Activated T-cell treated with anti-CD3 and anti-CD28 coated beads, Interleukin-2, amount 50 U/mL, for 1 hour (primary cell): ENCODE measurements around the gene CACNA2D3.

Experiments used
- DNase-seq: peaks from one replicate; pipeline ENCODE4 v3.0.0-alpha.2; 2020

The CACNA2D3 gene

DNA sequence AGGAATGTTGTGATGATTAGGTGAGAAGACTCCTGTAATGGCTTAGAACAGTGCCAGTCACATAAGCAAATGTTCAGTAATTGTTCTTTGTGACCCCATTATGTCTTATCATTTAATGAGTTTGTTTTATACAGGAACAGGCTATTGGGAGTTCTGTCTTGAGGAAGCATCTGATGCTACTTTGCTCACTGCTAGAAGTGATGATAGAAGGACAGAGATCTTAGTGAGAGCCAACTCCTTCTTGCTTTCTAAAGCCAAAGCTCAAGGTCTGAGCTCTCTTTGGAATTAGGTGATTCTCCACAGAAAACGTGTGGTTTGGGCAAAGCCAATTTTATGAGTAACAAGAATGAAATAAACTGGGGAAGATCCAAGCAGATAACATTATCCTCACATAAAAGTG, 590.7 kb downstream of the CACNA2D3 start:
- DNase-seq = no peak

GRCh38 chr3:54713455-54713854, 591.1 kb downstream of the CACNA2D3 start:
- no peak for DNase-seq

- no peak for DNase-seq
These were observed 591.7 kb downstream of the CACNA2D3 start for GRCh38 chr3:54714035-54714434.

DNA sequence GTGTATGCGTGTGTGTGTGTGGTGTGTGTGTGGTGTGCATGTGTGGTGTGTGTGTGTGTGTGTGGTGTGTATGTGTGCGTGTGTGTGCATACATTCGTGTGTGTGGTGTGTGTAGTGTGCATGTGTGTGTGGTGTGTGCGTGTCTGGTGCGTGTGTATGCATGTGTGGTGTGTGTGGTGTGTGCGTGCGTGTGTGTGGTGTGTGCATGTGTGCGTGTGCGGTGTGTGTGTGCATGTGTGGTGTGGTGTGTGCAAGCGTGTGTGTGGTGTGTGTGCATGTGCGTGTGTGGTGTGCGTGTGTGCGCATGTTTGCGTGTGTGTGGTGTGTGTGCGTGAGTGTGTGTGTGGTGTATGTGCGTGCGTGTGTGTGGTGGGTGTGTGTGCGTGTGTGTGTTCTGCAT, 595.2 kb downstream of the CACNA2D3 start:
- DNase-seq = no peak

- no peak for DNase-seq
These were observed 597.6 kb downstream of the CACNA2D3 start for GRCh38 chr3:54719914-54720313.

DNA sequence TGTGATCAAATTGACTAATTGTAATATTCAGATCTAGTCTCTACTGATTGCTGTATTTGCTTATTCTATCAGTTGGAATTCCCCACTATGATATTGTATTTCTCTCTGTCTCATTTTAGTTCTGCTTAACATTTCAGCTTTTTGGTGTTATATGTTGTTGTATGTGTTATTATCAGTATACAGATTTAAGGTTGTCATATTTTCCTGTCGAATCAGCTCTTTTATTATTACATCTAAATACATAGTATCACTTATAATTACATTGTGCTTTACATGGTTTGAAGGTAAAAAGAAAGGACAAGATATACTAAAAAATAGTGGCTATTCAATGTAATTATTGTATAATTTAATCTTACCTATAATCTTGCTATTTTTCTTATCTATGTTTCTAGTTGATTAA, 598.3 kb downstream of the CACNA2D3 start:
- no peak for DNase-seq

GRCh38 chr3:54731732-54732445, 609.5 kb downstream of the CACNA2D3 start:
- no peak for DNase-seq

- DNase-seq = no peak
These were observed 611.0 kb downstream of the CACNA2D3 start for GRCh38 chr3:54733106-54734006.

- DNase-seq = no peak
These were observed 614.1 kb downstream of the CACNA2D3 start for GRCh38 chr3:54736459-54736858.

DNA sequence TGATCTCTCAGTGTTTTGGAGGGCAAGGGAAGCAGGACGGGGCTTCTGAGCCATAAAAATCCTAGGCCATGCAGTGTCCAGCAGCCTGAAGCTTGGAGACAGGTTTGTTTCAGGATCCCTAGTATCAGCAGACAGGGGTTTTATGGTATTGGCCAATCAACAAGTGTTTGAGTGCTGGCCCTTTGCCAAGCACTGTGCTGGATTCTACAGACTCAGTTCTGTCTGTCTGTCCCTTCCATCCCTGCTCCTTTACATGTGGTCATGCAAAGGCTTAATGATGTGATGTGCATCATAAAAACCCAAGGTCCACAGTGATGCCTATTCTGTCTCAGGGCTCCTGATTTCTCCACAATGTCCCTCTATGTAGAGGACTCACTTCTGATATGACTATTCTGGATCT, 621.4 kb downstream of the CACNA2D3 start:
- no peak for DNase-seq

DNA sequence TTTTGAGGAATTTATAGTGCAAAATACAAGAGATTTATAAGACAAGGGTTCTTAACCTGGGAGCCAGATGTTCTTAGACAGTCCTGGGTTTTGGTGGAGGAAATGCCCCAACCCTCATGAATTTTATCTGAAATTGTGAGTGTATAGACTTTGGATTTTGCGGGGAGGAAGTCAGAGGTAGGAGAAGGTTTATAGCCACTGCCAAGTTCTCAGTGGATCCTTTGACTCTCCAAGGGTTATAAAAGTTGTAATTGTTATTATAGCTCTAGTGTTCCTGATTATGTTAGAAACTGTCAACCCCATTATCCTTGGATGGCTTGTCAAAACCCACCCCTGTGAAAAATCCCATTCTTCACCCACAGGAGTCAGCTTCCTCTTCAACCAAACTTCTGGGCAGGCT, 621.9 kb downstream of the CACNA2D3 start:
- no peak for DNase-seq

GRCh38 chr3:54745843-54746242, 623.5 kb downstream of the CACNA2D3 start:
- DNase-seq = no peak

- no peak for DNase-seq
These were observed 624.4 kb downstream of the CACNA2D3 start for GRCh38 chr3:54746722-54747121.

DNA sequence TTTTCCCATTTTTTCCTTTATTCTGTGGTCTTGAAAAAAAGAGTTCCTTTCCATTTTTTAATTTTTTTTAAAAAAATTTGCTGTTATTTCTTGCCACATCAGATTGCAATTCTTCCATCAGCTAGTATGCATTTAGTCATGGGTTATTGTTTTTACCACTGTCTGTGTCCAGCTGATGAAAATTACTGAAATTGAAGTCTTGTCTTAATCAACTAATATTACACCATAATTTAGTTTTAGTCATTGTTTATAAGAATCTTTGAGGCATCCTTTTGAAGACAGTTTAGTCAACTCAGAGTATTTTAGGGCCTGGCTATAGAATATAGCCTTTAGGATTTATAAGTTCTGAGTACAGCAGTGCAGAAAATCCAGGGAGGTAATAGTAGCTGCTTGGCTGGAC, 633.4 kb downstream of the CACNA2D3 start:
- no peak for DNase-seq

DNA sequence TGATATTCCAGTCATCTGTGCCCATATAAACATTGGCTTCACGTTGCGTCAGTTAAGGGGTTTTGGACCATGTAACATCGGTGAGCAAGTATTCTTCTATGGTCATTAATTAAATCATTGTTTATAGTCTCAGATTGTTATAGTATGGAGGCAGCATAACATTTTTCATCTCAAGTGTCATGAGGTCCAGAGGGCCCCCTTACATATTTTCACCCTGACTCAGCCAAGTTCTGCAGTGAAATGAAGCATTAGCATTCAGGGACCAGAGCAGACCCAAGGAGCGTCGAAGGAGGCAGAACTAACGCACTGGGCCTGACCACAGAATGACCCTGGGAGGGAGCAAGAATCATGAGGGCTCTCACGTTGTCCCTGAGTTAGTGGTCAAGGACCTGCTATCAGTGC, 634.0 kb downstream of the CACNA2D3 start:
- DNase-seq = no peak

DNA sequence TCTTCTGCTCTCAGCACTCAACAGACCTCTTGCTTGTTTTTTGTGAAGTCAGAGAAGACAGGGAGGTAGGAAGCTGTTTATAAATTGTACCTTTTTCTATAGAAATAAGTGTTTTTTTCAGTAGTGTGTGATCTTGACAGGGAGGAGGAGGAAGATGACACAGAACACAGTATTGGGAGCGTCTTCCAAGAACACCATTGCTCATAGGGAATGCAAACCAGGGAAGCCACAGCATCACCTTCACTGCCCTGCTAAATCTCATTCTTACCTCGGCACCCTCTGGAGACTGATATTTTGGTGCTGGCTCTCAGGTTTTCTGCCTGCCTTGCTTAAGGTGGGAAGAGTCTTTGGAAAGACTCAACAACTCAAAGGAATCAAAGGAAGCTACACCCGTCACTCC, 636.1 kb downstream of the CACNA2D3 start:
- DNase-seq = no peak

DNA sequence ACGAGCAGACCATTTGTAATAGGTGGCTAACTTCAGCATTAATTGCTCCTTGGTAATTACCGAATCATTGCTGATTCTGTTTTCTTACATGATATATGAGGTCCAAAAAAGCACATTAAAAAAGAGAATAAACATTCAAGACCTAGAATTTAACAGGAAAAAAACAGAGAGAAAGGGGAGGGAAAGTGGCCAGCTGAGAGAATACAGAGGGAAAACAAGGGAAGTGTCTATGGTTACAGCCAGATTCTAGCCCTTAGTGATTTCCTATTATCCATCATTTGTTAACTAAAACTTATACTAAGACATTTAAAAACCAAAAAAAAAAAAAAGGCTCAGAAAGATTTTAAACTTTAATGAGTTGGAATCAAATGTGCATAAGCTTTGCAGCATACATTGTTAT, 636.8 kb downstream of the CACNA2D3 start:
- no peak for DNase-seq

DNA sequence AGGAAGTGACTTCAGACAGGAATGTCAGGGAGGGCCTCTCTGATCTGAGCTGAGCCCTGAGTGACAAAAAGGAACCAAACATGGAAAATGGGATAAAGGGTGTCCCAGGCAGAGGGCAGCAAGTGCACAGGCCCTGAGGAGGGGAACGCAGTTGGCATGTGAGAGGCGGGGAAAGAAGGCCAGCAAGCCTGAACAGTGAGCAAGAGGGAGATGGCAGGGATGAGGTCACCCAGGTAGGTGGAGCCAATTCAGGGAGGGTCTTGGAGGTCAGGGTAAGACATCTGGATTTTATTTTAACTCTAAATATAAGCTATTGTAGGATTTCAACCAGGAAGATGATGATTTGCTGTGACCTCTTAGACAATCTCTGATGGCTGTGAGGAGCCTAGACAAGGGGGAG, 637.8 kb downstream of the CACNA2D3 start:
- no peak for DNase-seq

DNA sequence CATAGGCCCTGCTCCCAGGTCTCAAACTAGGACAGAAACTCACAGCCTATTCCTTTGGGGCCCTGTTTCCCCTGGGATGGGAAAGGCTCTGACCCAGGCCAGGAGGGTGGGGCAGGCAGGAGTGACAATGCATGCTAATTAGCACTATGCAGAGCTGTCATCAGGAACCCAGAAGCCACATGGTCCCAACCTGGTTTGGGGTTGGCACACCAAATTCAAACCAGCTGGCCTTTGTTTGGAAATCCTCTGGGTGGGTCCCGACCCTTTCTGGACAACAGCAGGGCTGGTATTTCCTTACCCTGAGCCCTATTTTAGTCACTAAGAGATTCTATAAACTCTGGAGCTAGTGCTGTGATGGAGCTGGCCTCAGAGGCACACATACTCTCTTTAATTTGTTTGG, 639.3 kb downstream of the CACNA2D3 start:
- DNase-seq = no peak

DNA sequence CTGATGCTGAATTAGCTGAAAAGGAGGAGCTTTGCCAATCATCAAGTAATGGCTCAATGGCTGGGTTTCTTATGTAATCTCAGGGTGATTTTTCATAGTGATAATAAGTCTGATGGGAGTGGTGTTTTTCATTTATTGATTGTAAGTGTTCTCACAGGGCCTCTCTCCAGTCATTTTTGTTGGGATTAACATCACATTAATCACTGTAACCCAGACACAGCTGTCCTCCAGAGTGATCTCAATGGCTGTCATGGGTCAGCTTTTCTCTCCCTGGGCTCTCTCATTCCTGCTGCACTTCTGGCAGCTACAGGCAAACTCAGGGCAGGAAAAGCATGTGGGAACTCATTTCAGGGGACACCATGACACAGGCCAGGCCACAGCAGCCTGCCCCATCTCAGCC, 642.6 kb downstream of the CACNA2D3 start:
- DNase-seq = no peak

- DNase-seq = no peak
These were observed 648.7 kb downstream of the CACNA2D3 start for GRCh38 chr3:54771050-54771449.

GRCh38 chr3:54772051-54772450, 649.7 kb downstream of the CACNA2D3 start:
- no peak for DNase-seq

- no peak for DNase-seq
These were observed 650.4 kb downstream of the CACNA2D3 start for GRCh38 chr3:54772746-54773145.

DNA sequence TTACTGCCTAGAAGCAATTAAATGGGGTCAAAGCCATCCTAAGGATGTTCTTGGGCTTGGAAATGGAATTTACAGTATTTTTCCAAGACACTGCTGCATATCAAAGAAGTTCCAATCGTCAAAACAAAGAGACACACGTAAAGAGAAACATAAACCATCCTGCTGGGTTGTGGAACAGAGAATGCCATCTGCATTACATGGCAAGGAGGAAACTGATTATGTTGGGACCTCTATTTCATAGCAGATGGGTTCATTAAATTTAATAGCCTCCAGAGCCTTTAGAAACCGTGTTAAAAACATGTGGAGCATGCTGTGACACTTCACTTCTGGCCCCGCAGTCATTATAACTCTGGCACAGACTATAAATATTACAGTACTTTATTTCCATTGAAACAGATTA, 650.9 kb downstream of the CACNA2D3 start:
- DNase-seq = no peak
